Cardiac muscle cell (in vitro differentiated cells and primary cell): ENCODE results near the gene TTPAL. TPM values are rescaled to one million over a fixed set of nuclear protein-coding genes. Genes with fewer than 3 reads are reported as not detected.

Source experiments
- DNase-seq, 2 donors: peaks; one replicate each; pipeline versions ENCODE4 v3.0.0 to v3.0.0-alpha.2; 2010 to 2017; ENCODE audit warnings: low read depth in 1 of 2, low spot score in 1 of 2
- H3K27ac ChIP-seq: fragments of 200-600 bp; sonication (generic); 2 replicates; pipeline ENCODE4 v1.5.1; 2016
- H3K27me3 ChIP-seq: fragments of 200-600 bp; sonication (generic); 2 replicates; pipeline ENCODE4 v1.6.0; 2016; ENCODE audit warnings: control low read depth
- H3K36me3 ChIP-seq: fragments of 200-600 bp; sonication (generic); 2 replicates; pipeline ENCODE4 v1.5.1; 2016; ENCODE audit warnings: control low read depth
- H3K4me1 ChIP-seq: fragments of 200-600 bp; sonication (generic); 2 replicates; pipeline ENCODE4 v1.8.1; 2017; ENCODE audit warnings: low read depth, mild to moderate bottlenecking, mixed run types
- H3K4me3 ChIP-seq: fragments of 200-600 bp; sonication (generic); 2 replicates; pipeline ENCODE4 v1.5.1; 2016; ENCODE audit warnings: mild to moderate bottlenecking
- H3K9me3 ChIP-seq: fragments of 200-600 bp; sonication (generic); 2 replicates; pipeline ENCODE4 v1.5.1; 2017; ENCODE audit warnings: low read depth, mild to moderate bottlenecking, control low read depth
- polyA plus RNA-seq: library from polyadenylated mRNA; unstranded; fragments of >200 nt; fragmentation: Nextera tagmentation; extraction: Ambion mirVana; gene quantifications from 2 replicates; pipeline ENCODE4 v1.2.1, GENCODE V29; 2016
- total RNA-seq: library from RNA; depleted of rRNA; stranded (reverse); fragments of >200 nt; gene quantifications from 2 replicates; pipeline ENCODE4 v1.2.3, GENCODE V29; 2016
- TF ChIP-seq, protein P1 (sequence below): IDR thresholded peaks from 2 replicates; pipeline ENCODE4 v1.5.1; 2012; ENCODE audit warnings: low read depth, mild to moderate bottlenecking, low read length

The TTPAL gene
- total and polyA plus RNA-seq, 2 experiments from 2014 or later, result 6.1 to 9.8 TPM

DNA sequence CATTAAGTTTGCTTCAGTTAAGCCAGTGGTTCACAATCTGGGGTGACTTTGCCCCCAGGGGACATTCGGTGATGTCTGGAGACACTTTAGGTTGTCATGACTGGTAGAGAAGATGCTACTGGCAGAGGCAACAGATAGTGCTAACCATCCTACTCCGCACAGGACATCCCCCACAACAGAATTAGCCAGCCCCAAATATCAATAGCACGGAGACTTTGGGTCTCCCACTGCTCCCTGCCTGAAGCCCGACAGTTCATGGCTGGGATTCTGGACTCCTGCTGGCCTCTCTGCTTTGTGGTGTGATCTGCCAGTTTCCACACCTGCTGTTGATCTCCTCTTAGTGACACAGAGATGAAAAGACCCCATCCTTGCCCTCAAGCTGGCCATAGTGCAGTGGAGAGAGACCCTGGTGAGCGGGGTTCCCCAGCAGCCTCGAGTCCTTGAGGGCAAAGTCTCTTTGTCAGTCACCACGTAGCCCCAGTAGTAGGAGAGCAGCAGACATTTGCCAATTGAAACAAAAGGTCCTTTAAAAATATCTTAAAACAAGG, 24.7 kb upstream of the TTPAL start:
- TF ChIP-seq, protein P1, sequence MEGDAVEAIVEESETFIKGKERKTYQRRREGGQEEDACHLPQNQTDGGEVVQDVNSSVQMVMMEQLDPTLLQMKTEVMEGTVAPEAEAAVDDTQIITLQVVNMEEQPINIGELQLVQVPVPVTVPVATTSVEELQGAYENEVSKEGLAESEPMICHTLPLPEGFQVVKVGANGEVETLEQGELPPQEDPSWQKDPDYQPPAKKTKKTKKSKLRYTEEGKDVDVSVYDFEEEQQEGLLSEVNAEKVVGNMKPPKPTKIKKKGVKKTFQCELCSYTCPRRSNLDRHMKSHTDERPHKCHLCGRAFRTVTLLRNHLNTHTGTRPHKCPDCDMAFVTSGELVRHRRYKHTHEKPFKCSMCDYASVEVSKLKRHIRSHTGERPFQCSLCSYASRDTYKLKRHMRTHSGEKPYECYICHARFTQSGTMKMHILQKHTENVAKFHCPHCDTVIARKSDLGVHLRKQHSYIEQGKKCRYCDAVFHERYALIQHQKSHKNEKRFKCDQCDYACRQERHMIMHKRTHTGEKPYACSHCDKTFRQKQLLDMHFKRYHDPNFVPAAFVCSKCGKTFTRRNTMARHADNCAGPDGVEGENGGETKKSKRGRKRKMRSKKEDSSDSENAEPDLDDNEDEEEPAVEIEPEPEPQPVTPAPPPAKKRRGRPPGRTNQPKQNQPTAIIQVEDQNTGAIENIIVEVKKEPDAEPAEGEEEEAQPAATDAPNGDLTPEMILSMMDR, result no peak
- H3K36me3 ChIP-seq, result no peaks in the 10 kb centered on the region

DNA sequence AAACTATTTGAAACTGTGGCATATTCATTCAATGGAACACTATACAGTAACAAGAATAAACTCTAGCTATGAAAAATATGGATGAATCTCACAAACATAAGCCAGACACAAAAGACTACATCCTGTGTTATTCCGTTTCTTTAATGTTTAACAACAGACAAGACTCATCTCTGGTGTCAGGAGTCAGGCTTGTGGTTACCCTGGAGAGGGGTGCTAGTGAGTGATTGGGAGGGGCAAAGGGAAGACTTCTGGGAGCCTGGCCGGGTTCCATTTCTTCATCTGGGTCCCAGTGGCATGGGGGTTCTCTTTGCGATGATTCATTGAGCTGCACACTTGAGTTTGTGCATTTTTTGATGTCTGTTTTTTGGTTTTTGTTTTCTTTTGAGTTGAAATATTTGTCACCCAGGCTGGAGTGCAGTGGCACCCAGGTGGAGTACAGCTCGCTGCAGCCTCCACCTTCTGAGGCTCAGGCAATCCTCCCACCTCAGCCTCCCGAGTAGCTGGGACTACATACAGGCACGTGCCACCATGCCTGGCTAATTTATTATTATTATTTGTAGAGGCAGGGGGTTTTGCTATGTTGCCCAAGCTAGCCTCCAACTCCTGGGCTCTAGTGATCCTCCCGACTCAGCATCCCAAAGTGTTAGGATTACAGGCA, 21.2 kb upstream of the TTPAL start:
- no peaks in the 10 kb centered on the region for H3K4me1 ChIP-seq
- no peak overlapping the region for H3K27ac ChIP-seq
- no peak for DNase-seq
- no peaks in the 10 kb centered on the region for H3K27me3 ChIP-seq
- H3K9me3 ChIP-seq, result no peaks in the 10 kb centered on the region
- no peaks in the 10 kb centered on the region for H3K36me3 ChIP-seq
- TF ChIP-seq, protein P1, result no peak
- H3K4me3 ChIP-seq, result no peak overlapping the region

More for the DNA sequence above, 24.7 kb upstream of the TTPAL start:
- no peaks in the 10 kb centered on the region for H3K27me3 ChIP-seq
- H3K4me1 ChIP-seq, result no peaks in the 10 kb centered on the region
- H3K4me3 ChIP-seq, result no peak overlapping the region
- no peaks in the 10 kb centered on the region for H3K9me3 ChIP-seq
- no peak for DNase-seq
- H3K27ac ChIP-seq, result no peak overlapping the region

DNA sequence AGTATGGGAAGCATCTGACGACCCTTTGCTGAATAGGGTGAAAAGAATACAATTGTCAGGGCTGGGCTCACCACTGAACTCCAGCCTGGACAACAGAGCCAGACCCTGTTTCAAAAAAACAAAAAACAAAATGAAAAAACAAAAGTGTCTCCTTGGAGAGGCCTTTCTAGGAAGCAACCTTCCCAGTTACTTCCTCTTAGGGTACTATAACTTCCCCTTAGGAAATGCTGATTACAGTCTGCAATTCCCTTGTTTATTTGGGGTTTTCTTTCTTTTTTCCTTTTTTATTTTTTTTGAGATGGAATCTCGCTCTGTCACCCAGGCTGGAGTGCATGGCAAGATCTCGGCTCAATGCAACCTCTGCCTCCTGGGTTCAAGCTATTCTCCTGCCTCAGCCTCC, 20.5 kb upstream of the TTPAL start:
- no peaks in the 10 kb centered on the region for H3K4me1 ChIP-seq
- no peaks in the 10 kb centered on the region for H3K9me3 ChIP-seq
- no peak for DNase-seq
- no peaks in the 10 kb centered on the region for H3K36me3 ChIP-seq
- no peaks in the 10 kb centered on the region for H3K27me3 ChIP-seq
- no peak overlapping the region for H3K27ac ChIP-seq
- TF ChIP-seq, protein P1, result no peak
- no peak overlapping the region for H3K4me3 ChIP-seq

DNA sequence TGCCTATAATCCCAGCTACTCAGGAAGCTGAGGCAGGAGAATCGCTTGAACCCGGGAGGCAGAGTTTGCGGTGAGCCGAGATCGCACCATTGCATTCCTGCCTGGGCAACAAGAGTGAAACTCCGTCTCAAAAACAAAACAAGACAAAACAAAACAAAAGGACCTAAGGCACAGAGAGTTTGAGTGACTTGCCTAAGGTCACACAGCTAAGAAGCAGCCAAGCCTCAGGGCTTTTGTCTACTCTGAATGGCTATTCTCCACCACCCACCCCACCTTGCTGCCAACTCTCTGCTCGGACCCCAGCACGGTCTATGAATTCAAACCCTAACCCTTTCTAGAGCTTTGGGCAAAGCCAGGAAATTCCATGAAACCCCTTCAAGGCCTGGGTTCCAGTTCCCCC, 19.1 kb upstream of the TTPAL start:
- no peaks in the 10 kb centered on the region for H3K36me3 ChIP-seq
- H3K27ac ChIP-seq, result no peak overlapping the region
- TF ChIP-seq, protein P1, result no peak
- no peaks in the 10 kb centered on the region for H3K27me3 ChIP-seq
- no peak overlapping the region for H3K4me3 ChIP-seq
- H3K9me3 ChIP-seq, result no peaks in the 10 kb centered on the region
- no peaks in the 10 kb centered on the region for H3K4me1 ChIP-seq
- DNase-seq, result no peak

DNA sequence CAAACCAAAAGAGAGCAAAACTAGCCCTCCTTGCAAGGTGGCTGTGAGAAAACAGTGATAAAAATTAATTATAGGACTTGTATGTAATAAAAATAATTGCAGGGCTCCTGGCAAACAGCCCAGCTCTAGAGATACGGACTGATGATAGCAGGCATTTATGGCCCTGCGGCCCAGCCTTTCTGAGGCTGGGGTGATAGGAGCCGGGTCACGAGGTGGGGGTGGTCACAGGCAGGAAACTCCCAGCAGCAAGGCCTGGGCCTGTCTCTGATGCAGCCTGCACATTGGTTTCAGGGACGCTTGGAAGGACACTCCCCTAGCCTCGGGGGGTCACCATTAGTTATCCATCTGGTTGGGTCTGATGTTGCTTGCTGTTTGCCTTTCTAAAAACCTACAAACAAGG, 18.7 kb upstream of the TTPAL start:
- TF ChIP-seq, protein P1, result no peak
- no peaks in the 10 kb centered on the region for H3K36me3 ChIP-seq
- no peak overlapping the region for H3K27ac ChIP-seq

More for the DNA sequence above, 18.7 kb upstream of the TTPAL start:
- Histone ChIP-seq H3K9me3 (no peaks in the 10 kb centered on the region), H3K4me3 (no peak overlapping the region), H3K4me1 (no peaks in the 10 kb centered on the region), H3K27me3 (no peaks in the 10 kb centered on the region)
- DNase-seq, result no peak
